Fibroblast of mammary gland (primary cell): ENCODE data around the gene RITA1.
"Not testable (repeated sequence)": the region's sequence is repeated elsewhere in the genome, so short reads cannot be mapped to it uniquely, and the experiment has no call there.

ENCODE experiments used
- DNase-seq: peaks from one replicate; pipeline ENCODE4 v3.0.0-alpha.2; 2010; ENCODE audit warnings: low read depth
- H3K4me3 ChIP-seq: 2 replicates; pipeline ENCODE4 v1.5.1; 2011; ENCODE audit warnings: low read depth, mild to moderate bottlenecking, low read length, moderate library complexity; ENCODE audit not compliant: control insufficient read depth
- CTCF ChIP-seq: conservative IDR thresholded peaks from 2 replicates; pipeline ENCODE4 v1.5.1; 2011; ENCODE audit warnings: low read depth, low read length, inconsistent platforms; ENCODE audit not compliant: control insufficient read depth, insufficient read depth

RITA1 gene

DNA sequence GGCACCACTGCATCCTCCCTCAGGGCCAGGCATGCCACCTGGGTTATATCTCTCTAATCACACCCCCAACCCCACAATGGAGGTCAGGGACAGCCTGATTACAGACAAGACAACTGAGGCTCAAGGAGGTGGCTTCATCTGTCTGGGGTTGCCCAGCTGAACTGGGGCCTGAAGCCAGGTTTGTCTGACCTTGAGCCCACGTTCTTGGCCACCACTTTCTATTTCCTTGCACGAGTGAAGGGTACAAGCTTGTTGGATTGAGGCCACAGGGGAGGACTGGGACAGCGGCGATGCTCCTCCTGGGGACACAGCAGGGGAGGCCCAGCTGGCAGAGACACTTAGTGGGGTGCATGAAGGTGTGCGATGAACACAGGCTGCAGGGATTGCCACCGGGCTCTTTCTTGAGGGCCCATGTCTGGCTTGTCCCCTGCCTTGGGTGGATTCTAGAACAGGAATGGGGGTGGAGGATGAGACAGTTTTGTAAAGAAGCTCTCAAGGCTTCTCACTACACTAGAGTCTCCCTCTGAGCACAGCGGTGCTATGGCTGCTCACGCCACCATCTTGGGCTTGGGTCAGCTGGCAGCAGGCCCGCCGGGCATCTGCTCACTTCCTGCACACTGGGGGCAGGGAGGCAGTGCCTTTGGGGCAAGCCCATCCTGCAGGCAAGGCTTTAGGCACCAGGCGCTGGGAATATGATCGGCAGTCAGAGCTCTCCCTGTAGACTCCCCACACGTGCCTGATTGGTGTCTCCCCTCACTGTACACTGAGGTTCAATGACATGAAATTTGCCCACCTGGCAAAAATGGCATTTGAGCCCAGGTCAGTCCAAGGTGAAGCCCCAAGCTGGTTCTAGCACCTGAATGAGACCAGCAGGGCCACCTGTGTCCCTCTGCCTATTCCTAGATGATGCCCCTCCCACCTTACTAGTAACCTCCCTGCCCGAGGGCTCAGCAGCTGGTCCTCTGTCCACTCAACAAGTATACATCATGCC is 16.0 kb downstream of the RITA1 start:
- no peak for TF ChIP-seq CTCF
- no peak overlapping the region for H3K4me3 ChIP-seq
- DNase-seq = no peak

DNA sequence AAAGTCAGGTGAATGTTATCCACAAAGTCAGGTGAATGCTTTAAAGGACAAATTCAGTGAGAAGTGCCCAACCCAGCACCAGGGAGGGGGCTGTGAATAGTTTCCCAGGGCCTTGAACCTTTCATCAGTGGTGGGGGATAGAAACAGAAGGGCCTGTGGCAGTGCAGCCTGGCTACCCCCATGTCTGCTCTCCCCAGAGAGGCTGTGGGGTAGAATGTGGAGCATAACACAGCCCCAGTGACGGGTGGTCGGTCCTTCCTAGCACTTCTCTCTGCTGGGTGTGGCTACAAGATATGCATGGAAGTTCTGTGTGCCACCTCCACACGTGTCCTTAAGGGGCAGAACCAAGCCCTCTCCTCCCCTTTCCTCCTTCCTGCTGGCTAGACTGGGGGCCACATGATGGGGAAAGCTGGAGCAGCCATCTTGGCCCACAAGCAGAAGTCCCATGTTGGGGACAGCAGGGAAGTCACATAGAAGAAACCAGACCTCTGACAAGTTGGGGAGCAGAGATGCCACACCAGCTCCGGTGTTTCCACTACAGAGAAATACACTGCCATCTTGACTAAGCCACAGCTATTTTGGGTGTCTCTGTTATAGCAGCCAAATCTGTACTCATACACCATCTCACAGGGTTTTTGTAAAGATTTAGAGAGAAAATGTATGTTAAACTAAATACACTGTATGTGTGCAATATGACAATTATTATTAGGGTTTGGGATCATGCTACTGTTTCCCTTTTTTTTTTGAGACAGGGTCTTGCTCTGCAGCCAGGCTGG is 17.0 kb downstream of the RITA1 start:
- DNase-seq = no peak
- TF ChIP-seq CTCF = no peak
- H3K4me3 ChIP-seq = no peak overlapping the region

- H3K4me3 ChIP-seq = no peak overlapping the region
- DNase-seq = no peak
- TF ChIP-seq CTCF = no peak
These were observed 18.6 kb downstream of the RITA1 start for GRCh38 chr12:113203852-113204760.

GRCh38 chr12:113204804-113205203 is 19.3 kb downstream of the RITA1 start:
- no peak for DNase-seq
- H3K4me3 ChIP-seq = no peak overlapping the region
- TF ChIP-seq CTCF = no peak

DNA sequence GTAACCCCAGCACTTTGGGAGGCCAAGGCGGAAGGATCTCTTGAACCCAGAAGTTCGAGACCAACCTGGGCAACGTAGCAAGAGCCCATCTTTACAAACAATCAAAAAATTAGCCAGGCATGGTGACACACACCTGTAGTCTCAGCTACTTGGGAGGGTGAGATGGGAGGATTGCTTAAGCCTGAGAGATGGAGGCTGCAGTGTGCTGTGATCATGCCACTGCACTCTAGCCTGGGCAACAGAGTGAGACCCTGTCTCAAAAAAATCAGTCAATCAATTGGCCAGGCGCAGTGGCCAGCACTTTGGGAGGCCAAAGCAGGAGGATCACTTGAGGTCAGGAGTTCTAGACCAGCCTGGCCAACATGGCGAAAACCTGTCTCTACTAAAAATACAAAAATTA is 21.3 kb downstream of the RITA1 start:
- not testable (repeated sequence) for H3K4me3 ChIP-seq, DNase-seq

- H3K4me3 ChIP-seq = no peak overlapping the region
- no peak for TF ChIP-seq CTCF
- DNase-seq = no peak
These were observed 22.1 kb downstream of the RITA1 start for GRCh38 chr12:113207613-113208040.
